ENCODE results near the gene SLCO6A1. TPM values are rescaled to one million over a fixed set of nuclear protein-coding genes. Genes with fewer than 3 reads are reported as not detected.

Gene SLCO6A1
- total RNA-seq, 1 donor from 2014 or later = not detected

DNA sequence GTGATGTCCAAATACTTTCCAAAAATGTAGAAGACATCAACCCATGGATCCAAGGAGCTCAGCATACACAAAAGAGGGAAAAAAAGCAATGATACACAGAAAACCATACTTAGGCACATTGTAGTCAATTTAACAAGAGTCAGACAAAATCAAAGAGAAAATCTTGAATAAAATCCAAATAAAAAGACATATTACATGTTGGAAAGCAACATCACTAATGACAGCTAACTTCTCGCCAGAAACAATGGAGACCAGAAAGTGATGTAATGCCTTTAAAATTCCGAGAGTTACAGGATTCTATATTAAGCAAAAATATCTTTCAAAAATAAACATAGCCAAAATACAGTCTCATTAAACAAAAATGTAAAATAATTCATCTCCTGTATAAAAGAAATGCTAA, 122.9 kb downstream of the SLCO6A1 start:
- intact Hi-C loops (cut with micrococcal nuclease) = no loop called here
- ChIA-PET POLR2A (no interaction called here), CTCF (no interaction called here)
- no peaks in the 10 kb centered on the region for H3K36me3 Mint-ChIP-seq (ENCODE audit: low read depth)
- no peak overlapping the region for H3K27ac Mint-ChIP-seq
- no peak overlapping the region for H3K4me3 Mint-ChIP-seq
- TF ChIP-seq CTCF (IDR thresholded peaks at IDR 0.05) = no peak
- H3K4me1 Mint-ChIP-seq = no peaks in the 10 kb centered on the region
- DNase-seq = no peak
- H3K9me3 Mint-ChIP-seq = no peaks in the 10 kb centered on the region
- H3K27me3 Mint-ChIP-seq = no peaks in the 10 kb centered on the region
- ATAC-seq (ENCODE audit: low read depth) = no peak

DNA sequence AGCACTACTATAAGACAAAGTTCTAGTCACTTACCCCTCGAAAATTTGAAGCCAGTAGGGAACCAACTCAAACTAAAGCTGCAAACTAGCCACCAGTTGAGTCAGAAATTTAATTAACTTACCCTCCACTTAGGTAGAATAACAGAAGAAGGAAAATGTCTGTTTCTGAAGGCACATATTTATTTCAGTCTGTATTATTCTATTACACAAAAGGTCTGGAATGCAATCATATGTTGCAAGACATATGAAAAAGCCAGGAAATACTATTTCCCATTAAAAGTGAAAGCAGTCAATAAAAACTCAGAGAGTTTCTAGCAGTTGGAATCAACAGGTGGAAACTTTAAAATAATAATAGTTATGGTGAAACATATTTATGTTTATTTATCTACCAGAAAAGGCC, 123.5 kb downstream of the SLCO6A1 start:
- no peak for TF ChIP-seq CTCF (IDR thresholded peaks at IDR 0.05)
- Mint-ChIP-seq H3K36me3 (ENCODE audit: low read depth) (no peaks in the 10 kb centered on the region), H3K4me1 (no peaks in the 10 kb centered on the region), H3K27me3 (no peaks in the 10 kb centered on the region), H3K27ac (no peak overlapping the region), H3K4me3 (no peak overlapping the region), H3K9me3 (no peaks in the 10 kb centered on the region)
- intact Hi-C loops (cut with micrococcal nuclease) = no loop called here
- DNase-seq = no peak
- ChIA-PET POLR2A (no interaction called here), CTCF (no interaction called here)
- ATAC-seq (ENCODE audit: low read depth) = no peak

GRCh38 chr5:102368392-102368791, 130.4 kb downstream of the SLCO6A1 start:
- Mint-ChIP-seq H3K4me1 (no peaks in the 10 kb centered on the region), H3K27me3 (no peaks in the 10 kb centered on the region), H3K4me3 (no peak overlapping the region), H3K9me3 (peaks cover 2% of the 10 kb centered on the region), H3K27ac (no peak overlapping the region), H3K36me3 (ENCODE audit: low read depth) (no peaks in the 10 kb centered on the region)
- ChIA-PET CTCF (no interaction called here), POLR2A (no interaction called here)
- DNase-seq (no peak), ATAC-seq (ENCODE audit: low read depth) (no peak)
- no peak for TF ChIP-seq CTCF (IDR thresholded peaks at IDR 0.05)
- intact Hi-C loops (cut with micrococcal nuclease) = no loop called here

GRCh38 chr5:102341681-102342288, 157.0 kb downstream of the SLCO6A1 start:
- no peak for TF ChIP-seq CTCF (IDR thresholded peaks at IDR 0.05)
- intact Hi-C loops (cut with micrococcal nuclease) = no loop called here
- Mint-ChIP-seq H3K4me1 (no peaks in the 10 kb centered on the region), H3K27me3 (peaks cover 3% of the 10 kb centered on the region), H3K27ac (no peak overlapping the region), H3K9me3 (no peaks in the 10 kb centered on the region), H3K36me3 (ENCODE audit: low read depth) (no peaks in the 10 kb centered on the region), H3K4me3 (no peak overlapping the region)
- ATAC-seq (ENCODE audit: low read depth) = no peak
- ChIA-PET POLR2A (no interaction called here), CTCF (no interaction called here)
- no peak for DNase-seq

- ChIA-PET CTCF (no interaction called here), POLR2A (no interaction called here)
- Mint-ChIP-seq H3K4me1 (no peaks in the 10 kb centered on the region), H3K36me3 (ENCODE audit: low read depth) (no peaks in the 10 kb centered on the region), H3K4me3 (no peak overlapping the region), H3K27ac (no peak overlapping the region), H3K27me3 (no peaks in the 10 kb centered on the region), H3K9me3 (no peaks in the 10 kb centered on the region)
- no peak for ATAC-seq (ENCODE audit: low read depth)
- DNase-seq = no peak
- intact Hi-C loops (cut with micrococcal nuclease) = no loop called here
- no peak for TF ChIP-seq CTCF (IDR thresholded peaks at IDR 0.05)
Observed at GRCh38 chr5:102324714-102325113, 174.1 kb downstream of the SLCO6A1 start.

Other genes with a start within 250 kb of the SLCO6A1 start
- 0.24 and 0.33 TPM in 2 replicates for gene SLCO4C1, start 202.7 kb downstream of the SLCO6A1 start, total RNA-seq

Data from activated B cell treated with CpG ODN at 0.5 μM for 24 hours (primary cell).